ENCODE results near the gene SNX15.

SNX15 gene

GRCh38 chr11:65086809-65087208 is 59.6 kb downstream of the SNX15 start:
- DNase-seq = no peak

- no peak for DNase-seq
Observed at GRCh38 chr11:65087216-65087615, 60.0 kb downstream of the SNX15 start.

- no peak for DNase-seq
Observed at GRCh38 chr11:65087827-65088226, 60.6 kb downstream of the SNX15 start.

- no peak for DNase-seq
Observed at GRCh38 chr11:65089621-65090020, 62.4 kb downstream of the SNX15 start.

Measured in NCI-H1436 treated with DMSO at 0.1 percent for 48 hours (cell line).